ENCODE data around the gene ACP7.

The ACP7 gene

GRCh38 chr19:39070888-39071287 lies 13.3 kb upstream of the ACP7 start:
- H3K79me2 ChIP-seq (ENCODE audit: insufficient read depth, low read length), result no peaks in the 10 kb centered on the region
- TF ChIP-seq EZH2 (IDR thresholded peaks at IDR 0.05; ENCODE audit: borderline replicate concordance, low read depth, low read length, severe bottlenecking) (no peak), CTCF (IDR thresholded peaks at IDR 0.05; ENCODE audit: borderline replicate concordance, extremely low read depth, low read length, poor library complexity, severe bottlenecking) (no peak)
- no peak overlapping the region for H3K4me3 ChIP-seq (ENCODE audit: low read depth in 1 of 2, low read length in 2 of 2)
- H3K36me3 ChIP-seq (ENCODE audit: insufficient read depth, low read length), result no peaks in the 10 kb centered on the region
- ATAC-seq (ENCODE audit: insufficient read depth, low read depth), result no peak
- no peak overlapping the region for H3K4me2 ChIP-seq (ENCODE audit: insufficient read depth, low read length)
- H3K9me3 ChIP-seq (ENCODE audit: insufficient read depth, low read length, severe bottlenecking), result no peaks in the 10 kb centered on the region
- H3K9ac ChIP-seq (ENCODE audit: low read depth, low read length), result no peak overlapping the region
- H3K27ac ChIP-seq (ENCODE audit: low read length), result no peak overlapping the region
- peaks cover 8% of the 10 kb centered on the region for H3K4me1 ChIP-seq (ENCODE audit: insufficient read depth, low read length)
- no peaks in the 10 kb centered on the region for H4K20me1 ChIP-seq (ENCODE audit: insufficient read depth, low read length)
- no peaks in the 10 kb centered on the region for H3K27me3 ChIP-seq (ENCODE audit: insufficient read depth, low read length, poor library complexity)
- no peak for DNase-seq
- no peak overlapping the region for H2AFZ ChIP-seq (ENCODE audit: low read depth, low read length)

- Histone ChIP-seq H3K36me3 (ENCODE audit: insufficient read depth, low read length) (no peaks in the 10 kb centered on the region), H2AFZ (ENCODE audit: low read depth, low read length) (no peak overlapping the region), H3K9ac (ENCODE audit: low read depth, low read length) (no peak overlapping the region), H3K79me2 (ENCODE audit: insufficient read depth, low read length) (no peaks in the 10 kb centered on the region), H3K4me2 (ENCODE audit: insufficient read depth, low read length) (no peak overlapping the region), H3K9me3 (ENCODE audit: insufficient read depth, low read length, severe bottlenecking) (no peaks in the 10 kb centered on the region), H3K27me3 (ENCODE audit: insufficient read depth, low read length, poor library complexity) (no peaks in the 10 kb centered on the region), H3K4me3 (ENCODE audit: low read depth in 1 of 2, low read length in 2 of 2) (no peak overlapping the region), H4K20me1 (ENCODE audit: insufficient read depth, low read length) (no peaks in the 10 kb centered on the region), H3K4me1 (ENCODE audit: insufficient read depth, low read length) (peaks cover 8% of the 10 kb centered on the region), H3K27ac (ENCODE audit: low read length) (no peak overlapping the region)
- ATAC-seq (ENCODE audit: insufficient read depth, low read depth) (no peak), DNase-seq (no peak)
- TF ChIP-seq EZH2 (IDR thresholded peaks at IDR 0.05; ENCODE audit: borderline replicate concordance, low read depth, low read length, severe bottlenecking) (no peak), CTCF (IDR thresholded peaks at IDR 0.05; ENCODE audit: borderline replicate concordance, extremely low read depth, low read length, poor library complexity, severe bottlenecking) (no peak)
These were observed 9.9 kb upstream of the ACP7 start for GRCh38 chr19:39074205-39074692.

DNA sequence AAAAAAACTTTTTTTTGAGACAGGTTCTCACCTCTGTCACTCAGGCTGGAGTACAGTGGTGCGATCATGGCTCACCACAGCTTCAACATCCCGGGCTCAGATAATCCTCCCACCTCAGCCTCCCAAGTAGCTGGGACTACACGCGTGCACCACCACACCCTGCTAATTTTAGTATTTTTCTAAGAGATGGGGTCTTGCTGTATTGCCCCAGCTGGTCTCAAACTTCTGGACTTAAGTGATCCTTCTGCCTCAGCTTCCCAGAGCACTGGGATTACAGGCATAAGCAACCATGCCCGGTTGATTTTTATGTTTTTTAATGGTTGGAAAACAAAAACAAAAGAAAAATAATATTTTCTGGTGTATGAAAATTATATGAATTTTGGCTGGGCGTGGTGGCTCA lies 9.2 kb upstream of the ACP7 start:
- Histone ChIP-seq H3K4me3 (ENCODE audit: low read depth in 1 of 2, low read length in 2 of 2) (no peak overlapping the region), H3K79me2 (ENCODE audit: insufficient read depth, low read length) (no peaks in the 10 kb centered on the region), H3K4me1 (ENCODE audit: insufficient read depth, low read length) (peaks cover 8% of the 10 kb centered on the region), H3K4me2 (ENCODE audit: insufficient read depth, low read length) (no peak overlapping the region), H2AFZ (ENCODE audit: low read depth, low read length) (no peak overlapping the region), H3K9ac (ENCODE audit: low read depth, low read length) (no peak overlapping the region), H3K27me3 (ENCODE audit: insufficient read depth, low read length, poor library complexity) (no peaks in the 10 kb centered on the region), H3K36me3 (ENCODE audit: insufficient read depth, low read length) (no peaks in the 10 kb centered on the region), H4K20me1 (ENCODE audit: insufficient read depth, low read length) (no peaks in the 10 kb centered on the region), H3K9me3 (ENCODE audit: insufficient read depth, low read length, severe bottlenecking) (no peaks in the 10 kb centered on the region), H3K27ac (ENCODE audit: low read length) (no peak overlapping the region)
- no peak for ATAC-seq (ENCODE audit: insufficient read depth, low read depth)
- no peak for TF ChIP-seq EZH2 (IDR thresholded peaks at IDR 0.05; ENCODE audit: borderline replicate concordance, low read depth, low read length, severe bottlenecking)
- TF ChIP-seq CTCF (IDR thresholded peaks at IDR 0.05; ENCODE audit: borderline replicate concordance, extremely low read depth, low read length, poor library complexity, severe bottlenecking), result no peak
- DNase-seq, result no peak

DNA sequence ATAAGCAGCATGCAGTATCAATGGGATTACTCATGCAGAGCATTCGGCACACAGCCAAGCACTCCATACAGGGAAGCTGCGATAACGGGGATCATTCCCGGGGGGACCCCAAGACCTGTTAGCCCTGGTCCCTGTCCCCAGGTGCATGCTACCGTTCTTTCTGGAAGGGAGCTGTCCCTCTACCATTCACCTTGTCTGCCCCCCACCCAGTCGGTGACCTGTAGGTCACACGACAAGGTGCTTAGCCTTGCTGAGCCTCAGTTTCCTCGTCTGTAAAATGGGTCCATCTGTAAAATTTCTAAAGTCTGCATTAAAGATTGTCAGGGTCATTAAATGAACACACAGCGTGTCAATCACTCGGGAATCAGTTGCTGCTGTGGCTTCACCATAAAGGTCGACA lies 6.8 kb upstream of the ACP7 start:
- no peak overlapping the region for H2AFZ ChIP-seq (ENCODE audit: low read depth, low read length)
- no peaks in the 10 kb centered on the region for H4K20me1 ChIP-seq (ENCODE audit: insufficient read depth, low read length)
- H3K36me3 ChIP-seq (ENCODE audit: insufficient read depth, low read length), result no peaks in the 10 kb centered on the region
- H3K9ac ChIP-seq (ENCODE audit: low read depth, low read length), result no peak overlapping the region
- H3K27ac ChIP-seq (ENCODE audit: low read length), result no peak overlapping the region
- H3K4me1 ChIP-seq (ENCODE audit: insufficient read depth, low read length), result peaks cover 8% of the 10 kb centered on the region
- DNase-seq (no peak), ATAC-seq (ENCODE audit: insufficient read depth, low read depth) (no peak)
- H3K4me3 ChIP-seq (ENCODE audit: low read depth in 1 of 2, low read length in 2 of 2), result no peak overlapping the region
- TF ChIP-seq CTCF (IDR thresholded peaks at IDR 0.05; ENCODE audit: borderline replicate concordance, extremely low read depth, low read length, poor library complexity, severe bottlenecking) (no peak), EZH2 (IDR thresholded peaks at IDR 0.05; ENCODE audit: borderline replicate concordance, low read depth, low read length, severe bottlenecking) (no peak)
- H3K79me2 ChIP-seq (ENCODE audit: insufficient read depth, low read length), result no peaks in the 10 kb centered on the region
- no peaks in the 10 kb centered on the region for H3K27me3 ChIP-seq (ENCODE audit: insufficient read depth, low read length, poor library complexity)
- no peaks in the 10 kb centered on the region for H3K9me3 ChIP-seq (ENCODE audit: insufficient read depth, low read length, severe bottlenecking)
- no peak overlapping the region for H3K4me2 ChIP-seq (ENCODE audit: insufficient read depth, low read length)
